Fibroblast of skin of right quadriceps (primary cell): Measurements from ENCODE around the gene SCT.
"Not testable (repeated sequence)": the region's sequence is repeated elsewhere in the genome, so short reads cannot be mapped to it uniquely, and the experiment has no call there.

ENCODE experiments used
- DNase-seq: peaks from one replicate; pipeline ENCODE4 v3.0.0-alpha.2; 2013

Gene SCT, protein sequence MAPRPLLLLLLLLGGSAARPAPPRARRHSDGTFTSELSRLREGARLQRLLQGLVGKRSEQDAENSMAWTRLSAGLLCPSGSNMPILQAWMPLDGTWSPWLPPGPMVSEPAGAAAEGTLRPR

DNA sequence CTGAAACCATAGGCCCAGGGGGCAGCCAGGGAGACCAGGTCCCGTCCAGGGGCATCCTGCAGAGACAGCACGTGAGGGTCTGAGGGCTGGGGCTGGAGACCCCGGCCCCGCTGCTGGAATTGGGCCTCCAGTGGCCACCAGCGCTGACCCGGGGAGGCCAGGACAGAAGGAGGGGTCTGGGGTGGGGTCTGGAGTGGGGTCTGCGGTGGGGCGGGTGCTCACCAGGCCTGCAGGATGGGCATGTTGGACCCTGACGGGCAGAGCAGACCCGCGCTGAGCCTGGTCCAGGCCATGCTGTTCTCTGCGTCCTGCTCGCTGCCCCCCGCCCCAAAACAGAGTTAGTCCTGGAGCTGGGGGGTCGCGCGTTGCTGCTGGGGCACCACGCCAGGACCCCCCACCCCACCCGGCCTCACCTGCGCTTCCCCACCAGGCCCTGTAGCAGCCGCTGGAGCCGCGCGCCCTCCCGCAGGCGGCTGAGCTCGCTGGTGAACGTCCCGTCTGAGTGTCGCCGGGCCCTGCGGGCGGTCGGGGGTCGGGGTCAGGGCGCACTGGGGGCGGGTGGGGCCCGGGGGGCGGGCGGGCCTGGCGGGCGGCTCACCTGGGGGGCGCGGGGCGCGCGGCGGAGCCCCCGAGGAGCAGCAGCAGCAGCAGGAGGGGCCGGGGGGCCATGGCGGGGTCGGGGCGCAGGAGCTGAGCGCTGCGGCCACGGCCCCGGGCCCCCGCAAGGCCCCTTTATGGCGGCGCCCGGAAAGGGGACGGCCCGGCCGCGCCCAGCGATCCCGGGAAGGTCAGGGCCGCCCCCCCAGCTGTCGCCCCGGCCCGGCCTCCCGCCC, at the start of gene SCT:
Gene SCT (minus strand): TSS at position 707 of the 833 bp plus-strand sequence. CDS start 38 bp downstream, at position 669.
- DNase-seq, result no peak

DNA sequence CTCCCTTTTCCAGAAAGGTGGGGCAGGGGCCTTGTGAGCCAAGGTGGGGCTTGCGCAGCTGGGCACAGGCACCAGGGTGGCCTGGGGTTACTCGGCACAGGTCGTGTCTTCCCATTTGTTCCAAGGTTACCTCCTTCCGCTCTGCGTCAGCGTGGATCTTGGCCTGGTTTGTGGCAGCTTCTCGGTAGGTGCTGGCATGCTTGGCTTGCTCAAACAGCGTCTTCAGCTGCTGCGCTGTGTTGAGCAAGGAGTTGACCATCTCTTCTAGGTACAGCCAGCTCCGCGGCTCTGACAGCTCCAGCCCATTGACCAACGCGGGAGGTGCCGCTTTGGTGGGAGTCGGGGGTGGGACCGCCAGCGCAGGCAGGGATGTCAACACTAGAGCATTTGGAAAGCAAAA, 47.4 kb upstream of the SCT start:
- no peak for DNase-seq

DNA sequence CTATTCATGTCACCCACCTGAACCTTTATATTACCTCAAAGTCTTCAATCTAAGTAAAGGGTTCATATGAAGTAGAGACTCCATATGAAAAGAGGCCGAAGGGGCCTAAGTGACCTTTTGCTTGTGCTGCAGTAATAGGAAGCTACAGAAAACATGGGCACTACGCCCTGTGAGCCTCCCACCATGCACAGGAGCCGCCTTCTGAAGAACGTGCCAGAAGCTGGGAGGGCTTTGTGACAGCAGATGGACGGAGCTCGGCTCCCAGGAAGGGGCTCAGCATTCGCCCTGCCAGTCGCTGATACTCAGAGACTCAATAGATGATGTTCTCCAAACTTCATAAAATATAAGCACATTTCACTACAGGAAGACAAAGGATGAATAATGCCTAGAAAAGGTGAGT, 46.9 kb upstream of the SCT start:
- no peak for DNase-seq

DNA sequence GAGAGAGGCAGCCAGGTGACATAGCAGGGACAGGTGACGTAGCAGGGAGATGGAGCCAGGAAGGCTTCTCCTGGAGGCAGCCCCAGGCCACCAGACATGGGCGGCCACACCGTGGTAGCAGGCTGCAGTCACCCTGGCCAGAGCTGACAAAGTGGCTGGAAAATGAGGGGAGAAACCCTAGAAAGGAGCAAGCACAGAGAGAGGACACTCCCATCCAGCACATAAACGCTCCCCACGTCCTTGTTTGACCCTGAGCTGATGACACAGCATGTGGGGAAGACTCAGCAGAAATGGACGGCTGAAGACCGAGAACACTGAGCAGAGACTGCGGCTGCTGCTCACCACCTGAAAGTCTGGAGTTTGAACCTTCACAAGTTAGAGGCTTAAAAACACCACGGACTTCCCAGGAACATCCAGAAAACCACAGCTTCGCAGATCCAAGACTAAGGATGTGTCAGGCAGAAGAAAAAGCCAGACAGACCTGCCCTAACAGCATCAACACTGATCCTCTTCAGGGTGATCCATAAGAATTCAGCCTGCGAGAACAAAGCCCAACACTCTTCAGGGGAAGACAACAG, 38.8 kb upstream of the SCT start:
- peak; percentile 45 for DNase-seq

DNA sequence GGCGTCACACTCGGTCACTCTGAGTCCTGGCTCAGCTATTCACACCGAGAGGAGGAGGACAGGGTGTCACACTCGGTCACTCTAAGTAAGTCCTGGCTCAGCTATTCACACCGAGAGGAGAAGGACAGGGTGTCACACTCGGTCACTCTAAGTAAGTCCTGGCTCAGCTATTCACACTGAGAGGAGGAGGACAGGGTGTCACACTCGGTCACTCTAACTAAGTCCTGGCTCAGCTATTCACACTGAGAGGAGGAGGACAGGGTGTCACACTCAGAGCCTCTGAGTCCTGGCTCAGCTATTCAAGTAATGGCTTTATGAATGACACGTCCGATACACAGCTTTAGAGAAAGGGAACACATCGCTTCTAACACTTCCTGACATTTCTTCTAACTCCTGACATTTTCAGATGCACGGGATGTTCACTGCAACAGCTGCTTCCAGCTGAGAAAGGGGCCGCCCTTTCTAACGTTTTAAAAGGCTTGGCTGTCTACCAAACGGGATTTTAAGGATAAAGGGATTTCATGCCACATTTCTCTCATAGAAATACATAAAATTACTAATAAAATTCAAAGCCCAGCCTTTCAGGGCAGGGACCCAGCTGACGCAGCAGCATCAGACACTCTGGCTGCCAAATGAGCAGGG, 38.2 kb upstream of the SCT start:
- peak; percentile 17 for DNase-seq

DNA sequence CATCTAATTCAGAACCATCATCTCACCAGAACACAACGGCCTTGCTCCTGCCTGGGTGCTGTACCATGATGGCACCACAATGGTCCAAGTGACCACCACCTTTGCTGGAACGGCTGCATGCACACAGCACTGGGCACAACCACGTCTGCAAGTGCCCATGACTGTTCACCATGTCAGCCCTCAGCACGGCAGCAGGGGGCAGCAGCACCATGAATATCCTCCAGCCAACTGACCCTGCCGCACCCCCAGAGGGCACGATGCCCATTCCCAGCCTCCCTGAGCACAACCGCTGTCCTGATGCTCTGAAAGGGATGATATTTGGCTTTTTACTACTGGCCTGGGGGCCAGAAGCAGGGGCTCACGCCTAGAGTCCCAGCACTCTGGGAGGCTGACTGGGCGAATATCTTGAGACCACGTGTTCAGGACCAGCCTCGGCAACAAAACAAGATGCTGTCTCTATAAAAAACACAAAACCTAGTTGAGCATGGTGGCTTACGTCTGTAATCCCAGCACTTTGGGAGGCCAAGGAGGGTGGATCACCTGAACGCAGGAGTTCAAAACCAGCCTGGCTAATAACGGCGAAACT, 35.8 kb upstream of the SCT start:
- peak; percentile 17 for DNase-seq

DNA sequence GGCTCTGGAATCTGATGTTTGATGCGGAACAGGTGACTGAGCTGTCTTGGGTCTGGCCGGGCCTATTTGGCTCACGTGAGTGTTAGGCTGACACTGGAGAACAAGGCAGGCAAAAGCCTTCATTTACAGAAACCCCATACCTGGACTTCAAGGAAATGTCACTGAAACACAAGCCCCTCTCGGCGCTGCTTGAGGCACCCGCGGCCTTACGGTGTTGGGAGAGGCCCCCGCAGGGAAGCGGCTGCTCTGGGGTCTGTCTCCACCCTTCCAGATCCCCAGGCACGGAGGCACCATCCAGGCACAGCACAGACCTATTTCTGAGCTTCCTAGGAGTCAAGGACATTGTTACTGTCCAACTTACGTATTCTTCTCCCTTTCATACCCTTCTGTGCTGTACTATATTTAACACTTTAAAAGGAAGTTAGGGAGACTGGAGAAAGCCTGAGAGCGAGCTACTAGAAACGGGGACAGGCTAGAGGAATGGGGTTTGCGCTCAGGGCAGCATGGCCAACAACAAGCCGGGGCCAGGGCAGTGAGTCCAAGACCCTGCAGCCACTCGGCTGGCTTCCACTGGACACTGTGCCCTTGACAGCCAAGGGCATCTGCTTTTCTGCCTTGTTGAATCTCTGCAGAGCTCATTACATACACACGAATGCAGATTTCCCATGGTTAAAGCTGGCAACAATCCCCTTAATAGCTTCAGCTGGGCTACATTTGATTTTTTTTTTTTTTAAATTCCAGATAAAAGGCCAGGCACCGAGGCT, 33.9 kb upstream of the SCT start:
- no peak for DNase-seq

DNA sequence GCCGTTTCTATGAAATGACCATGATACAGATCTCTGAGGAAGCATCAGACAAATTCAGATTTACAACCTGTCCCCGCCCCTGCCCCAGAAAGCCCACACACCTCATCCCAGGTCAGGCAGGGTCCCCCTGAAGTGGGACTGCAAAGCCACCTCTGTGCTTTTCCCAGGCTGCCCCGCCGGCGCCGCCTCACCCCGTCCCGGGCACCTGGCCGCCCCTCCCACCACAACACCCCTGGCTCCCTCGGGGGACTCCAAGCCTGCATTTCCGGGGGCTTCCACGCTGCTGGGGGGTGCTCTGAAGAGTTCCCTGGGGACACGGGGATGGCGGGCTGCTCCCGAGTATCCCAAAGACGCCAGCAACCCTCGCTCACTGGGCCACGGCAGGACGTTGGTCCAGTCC, 33.3 kb upstream of the SCT start:
- no peak for DNase-seq

DNA sequence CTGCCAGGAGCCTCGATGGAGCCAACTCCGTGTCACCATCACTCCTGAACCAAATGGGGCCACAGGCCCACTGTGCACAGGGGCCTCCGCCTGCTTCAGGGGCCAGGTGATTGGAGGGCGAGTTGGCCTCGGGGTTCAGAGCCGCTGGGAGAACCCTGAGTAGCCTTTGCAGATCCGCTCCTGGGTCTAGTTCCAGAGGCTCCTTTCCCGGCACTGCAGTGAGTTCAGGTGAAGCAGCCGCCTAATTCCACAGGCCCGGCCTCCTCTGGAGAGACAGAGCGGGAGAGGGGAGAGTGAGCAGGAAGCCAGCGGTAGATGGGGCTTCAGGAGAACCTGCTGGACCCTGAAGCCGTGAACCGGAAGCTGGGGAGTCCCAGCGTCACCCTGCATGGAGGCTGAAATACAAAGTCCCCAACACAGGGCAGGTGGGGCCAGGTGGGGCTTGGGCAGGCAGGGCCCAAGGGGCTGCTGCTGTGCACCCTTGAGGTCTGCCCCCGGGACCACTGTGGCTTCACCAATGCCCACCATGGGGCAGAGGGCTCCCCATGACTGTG, 32.6 kb upstream of the SCT start:
- DNase-seq, result no peak

DNA sequence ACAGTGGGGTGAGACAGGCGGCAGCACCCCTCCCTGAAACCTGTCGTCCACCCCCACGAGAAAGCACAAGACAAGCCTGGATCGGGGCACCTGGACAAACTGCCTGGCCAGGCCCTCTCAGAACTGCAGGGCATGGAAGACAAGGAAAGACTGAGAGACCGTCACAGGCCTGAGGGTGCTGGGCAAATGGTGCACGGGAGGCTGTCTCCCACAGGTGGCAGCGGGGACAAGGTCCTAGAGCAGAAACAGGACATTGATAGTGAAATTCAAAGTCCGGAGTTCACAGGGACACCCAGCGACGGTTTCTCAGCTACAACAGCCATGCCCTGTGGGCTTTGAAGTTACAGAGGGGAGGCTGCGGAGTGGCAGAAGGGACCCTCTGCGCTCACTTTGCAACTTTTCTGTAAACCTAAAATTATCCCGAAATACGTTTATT, 30.7 kb upstream of the SCT start:
- no peak for DNase-seq

DNA sequence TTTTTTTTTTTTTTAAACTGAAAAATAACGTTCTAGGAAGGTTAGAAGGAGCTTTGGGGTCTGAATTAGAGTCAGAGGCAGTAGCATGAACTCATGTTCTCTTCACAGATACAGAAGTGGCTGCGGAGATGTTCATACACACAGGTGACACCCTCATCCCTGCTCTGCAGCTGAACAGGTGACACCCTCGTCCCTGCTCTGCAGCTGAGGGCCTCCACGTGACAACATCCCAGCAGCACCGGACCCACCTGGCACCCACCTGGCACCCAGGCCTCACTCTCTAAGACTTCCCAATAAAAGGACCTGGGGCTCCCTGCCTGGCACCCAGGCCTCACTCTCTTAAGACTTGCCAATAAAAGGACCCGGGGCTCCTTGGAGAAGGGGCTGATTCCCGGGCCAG, 29.9 kb upstream of the SCT start:
- no peak for DNase-seq

DNA sequence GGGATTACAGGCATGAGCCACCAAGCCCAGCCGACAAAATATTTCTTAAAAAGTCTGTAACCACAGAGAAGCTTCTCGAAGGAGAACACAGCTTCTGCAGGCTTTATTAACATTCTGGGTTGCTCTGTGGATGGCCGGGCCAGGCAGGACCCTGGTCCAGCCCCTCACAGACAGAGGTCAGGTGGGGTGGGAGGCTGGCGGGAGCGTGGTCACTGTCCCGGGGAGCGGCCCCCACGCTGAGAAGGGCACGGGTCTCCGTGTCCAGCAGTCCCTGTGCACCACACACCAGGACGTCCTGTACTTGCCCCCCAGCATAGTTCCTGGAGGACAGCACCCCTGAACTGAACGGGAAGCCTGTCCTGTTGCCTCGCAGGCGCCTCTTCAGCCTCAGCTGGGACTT, 29.4 kb upstream of the SCT start:
- DNase-seq, result no peak

DNA sequence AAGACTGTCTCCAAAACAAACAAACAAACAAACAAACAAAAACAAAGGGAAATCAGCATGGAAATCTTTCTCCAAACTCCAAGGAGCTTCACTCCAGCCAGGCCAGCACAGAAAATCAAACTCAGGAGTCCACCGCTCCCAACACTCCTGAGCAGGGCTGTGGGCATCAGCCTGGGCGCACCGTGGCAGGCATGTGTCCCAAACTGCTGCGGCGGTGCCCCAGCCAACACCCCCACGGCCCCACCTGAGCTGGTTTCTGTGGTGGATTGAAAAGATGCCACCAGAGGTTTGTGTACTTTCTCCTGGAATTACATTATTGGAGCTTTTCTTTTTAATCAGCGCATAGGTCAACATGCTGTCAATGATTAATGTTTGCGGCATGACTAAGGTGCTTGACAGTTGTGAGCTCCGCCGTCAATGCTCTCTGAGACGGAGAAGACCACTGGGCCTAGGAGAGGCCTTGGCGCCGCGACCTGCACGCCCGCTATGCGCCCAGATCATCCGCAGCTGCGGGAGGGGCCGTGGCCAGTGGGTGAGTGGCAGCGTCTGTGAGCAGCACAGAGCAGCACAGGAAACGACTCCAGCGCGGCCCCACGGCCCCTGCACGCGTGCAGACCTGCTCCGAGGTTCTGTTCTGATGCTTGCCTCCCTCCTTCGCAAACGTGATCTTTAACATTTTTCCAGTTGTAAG, 28.2 kb upstream of the SCT start:
- DNase-seq, result no peak

DNA sequence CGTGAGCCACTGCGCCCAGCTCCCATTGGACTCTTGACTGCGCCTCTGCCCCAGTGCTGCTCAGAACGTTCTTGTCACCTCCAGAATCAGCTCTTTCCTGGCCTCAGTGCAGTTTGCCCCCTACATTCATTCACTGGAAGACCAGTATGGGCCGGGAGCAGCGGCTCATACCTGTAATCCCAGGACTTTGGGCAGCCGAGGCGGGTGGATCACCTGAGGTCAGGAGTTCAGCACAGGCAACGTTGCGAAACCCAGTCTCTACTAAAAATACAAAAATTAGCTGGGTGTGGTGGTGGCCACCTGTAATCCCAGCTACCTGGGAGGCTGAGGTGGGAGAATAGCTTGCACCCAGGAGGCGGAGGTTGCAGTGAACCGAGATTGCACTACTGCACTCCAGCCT, 27.5 kb upstream of the SCT start:
- not testable (repeated sequence) for DNase-seq

DNA sequence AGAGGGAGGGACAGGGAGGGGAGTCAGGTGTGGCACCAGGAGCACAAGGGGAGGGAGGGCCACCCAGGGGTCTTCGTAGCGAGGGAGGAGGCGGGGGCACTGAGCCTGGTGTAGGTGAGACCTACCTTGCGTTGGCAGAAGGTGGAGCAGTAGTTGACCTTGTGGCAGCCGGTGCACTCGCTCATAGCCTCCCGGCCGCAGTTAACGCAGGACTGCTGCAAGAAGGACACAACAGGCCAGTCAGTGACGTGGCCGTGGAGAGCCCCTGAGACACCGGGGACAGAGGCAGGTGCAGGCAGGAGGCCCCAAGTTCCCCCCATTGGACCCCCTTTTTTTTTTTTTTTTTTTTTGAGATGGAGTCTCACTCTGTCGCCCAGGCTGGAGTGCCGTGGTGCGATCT, 26.9 kb upstream of the SCT start:
- DNase-seq, result no peak

DNA sequence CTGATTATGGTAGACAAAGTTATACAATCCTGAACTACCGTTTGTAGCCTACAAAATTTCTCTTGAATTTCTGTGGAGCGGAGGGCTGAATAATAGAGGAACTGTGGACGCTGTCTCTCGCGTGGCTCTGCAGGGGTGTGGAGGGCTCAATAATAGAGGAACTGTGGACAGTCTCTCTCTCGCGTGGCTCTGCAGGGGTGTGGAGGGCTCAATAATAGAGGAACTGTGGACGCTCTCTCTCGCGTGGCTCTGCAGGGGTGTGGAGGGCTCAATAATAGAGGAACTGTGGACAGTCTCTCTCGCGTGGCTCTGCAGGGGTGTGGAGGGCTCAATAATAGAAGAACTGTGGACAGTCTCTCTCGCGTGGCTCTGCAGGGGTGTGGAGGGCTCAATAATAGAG, 26.2 kb upstream of the SCT start:
- DNase-seq, result not testable (repeated sequence)

DNA sequence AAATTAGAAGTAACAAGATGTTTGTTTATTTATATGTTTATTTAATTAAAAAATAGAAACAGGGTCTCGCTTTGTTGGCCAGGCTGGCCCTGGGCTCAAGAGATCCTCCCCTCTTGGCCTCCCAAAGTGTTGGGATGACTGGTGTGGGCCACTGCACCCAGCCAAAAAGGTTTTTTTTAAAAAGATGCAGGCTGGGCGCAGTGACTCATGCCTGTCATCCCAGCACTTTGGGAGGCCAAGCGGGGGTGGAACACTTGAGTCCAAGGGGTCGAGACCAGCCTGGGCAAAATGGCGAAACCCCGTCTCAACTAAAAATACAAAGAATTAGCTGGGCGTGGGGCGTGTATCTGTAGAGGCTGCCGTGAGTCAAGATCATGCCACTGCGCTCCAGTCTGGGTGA, 23.5 kb upstream of the SCT start:
- no peak for DNase-seq

DNA sequence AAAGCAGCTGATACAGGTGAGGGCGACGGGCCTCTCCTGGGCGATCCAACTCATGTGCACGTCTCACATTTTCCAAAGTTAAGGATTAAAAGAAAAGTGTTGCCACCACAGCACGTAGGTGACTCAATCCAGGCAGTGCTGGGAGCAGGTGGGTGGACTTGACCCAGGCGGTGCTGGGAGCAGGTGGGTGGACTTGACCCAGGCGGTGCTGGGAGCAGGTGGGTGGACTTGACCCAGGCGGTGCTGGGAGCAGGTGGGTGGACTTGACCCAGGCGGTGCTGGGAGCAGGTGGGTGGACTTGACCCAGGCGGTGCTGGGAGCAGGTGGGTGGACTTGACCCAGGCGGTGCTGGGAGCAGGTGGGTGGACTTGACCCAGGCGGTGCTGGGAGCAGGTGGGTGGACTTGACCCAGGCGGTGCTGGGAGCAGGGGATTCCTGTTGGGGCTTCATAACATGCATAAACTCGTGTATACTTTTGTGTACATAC, 20.7 kb upstream of the SCT start:
- not testable (repeated sequence) for DNase-seq

DNA sequence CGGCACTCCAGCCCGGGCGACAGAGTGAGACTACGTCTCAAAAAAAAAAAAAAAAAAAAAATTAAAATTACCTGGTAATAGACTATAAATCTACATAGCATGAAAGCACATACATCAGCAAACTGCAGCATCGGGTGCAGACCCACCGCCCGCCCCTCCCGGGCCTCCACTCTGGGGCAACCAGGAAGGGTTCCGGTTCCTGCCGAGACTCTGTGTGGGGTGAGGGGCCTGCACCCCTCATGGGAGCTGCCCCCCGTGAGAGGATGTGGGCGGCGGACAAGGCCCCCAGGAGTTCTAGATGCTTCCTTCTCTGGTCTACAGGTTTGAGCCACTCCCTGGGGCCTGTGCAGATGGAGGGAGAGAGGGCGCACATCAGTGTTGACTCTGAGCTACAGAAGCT, 19.2 kb upstream of the SCT start:
- DNase-seq, result no peak

DNA sequence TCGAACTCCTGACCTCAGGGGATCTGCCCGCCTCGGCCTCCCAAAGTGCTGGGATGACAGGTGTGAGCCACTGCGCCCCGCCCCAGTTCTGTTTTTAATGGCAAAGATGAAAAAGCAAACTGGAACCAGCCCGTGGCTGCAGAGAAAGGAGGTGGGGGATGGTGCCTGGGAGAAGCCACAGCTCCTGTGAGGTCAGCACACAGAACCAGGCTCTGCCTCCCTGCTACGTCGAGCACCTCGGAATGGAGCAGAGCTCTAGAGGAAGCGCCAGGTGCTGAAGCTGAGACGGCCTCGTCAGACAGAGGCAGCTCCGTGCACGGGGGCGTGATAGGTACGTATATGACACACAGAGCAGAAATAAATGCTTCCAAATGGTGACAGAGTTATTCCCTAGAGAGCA, 18.6 kb upstream of the SCT start:
- DNase-seq, result no peak
